ENCODE results near the gene MACROH2A2. TPM values are rescaled to one million over a fixed set of nuclear protein-coding genes. Genes with fewer than 3 reads are reported as not detected.

Gene MACROH2A2
- total and polyA plus RNA-seq, 10 of the 15 experiments (the other 5 are each of a cell fraction or from before 2014, with no cell fraction given): 0.14 to 0.24 TPM; not detected in 8

- RAD21 ChIA-PET (ENCODE audit: unreplicated experiment): no interaction called here
- Histone ChIP-seq H2AFZ (ENCODE audit: control insufficient read depth, low read depth, low read length) (no peak overlapping the region), H3K4me1 (ENCODE audit: control insufficient read depth, insufficient read depth, low read length) (no peaks in the 10 kb centered on the region), H3K9me3 (replicated peaks; ENCODE audit: control insufficient read depth, insufficient read depth, low read length) (no peaks in the 10 kb centered on the region), H4K20me1 (ENCODE audit: control insufficient read depth, insufficient read depth) (no peaks in the 10 kb centered on the region), H3K36me3 (ENCODE audit: control insufficient read depth in 2 of 2, insufficient read depth in 2 of 2, low read length in 1 of 2) (no peaks in the 10 kb centered on the region), H3K27me3 (replicated peaks in 1 of 2; ENCODE audit: control insufficient read depth in 2 of 2, insufficient read depth in 2 of 2, low read length in 1 of 2) (peaks cover 9% of the 10 kb centered on the region in 2 experiments), H3K79me2 (ENCODE audit: control insufficient read depth, insufficient read depth, low read length) (no peaks in the 10 kb centered on the region), H3K4me3 (no peak overlapping the region), H3K27ac (ENCODE audit: control insufficient read depth, insufficient read depth) (no peak overlapping the region), H3K9ac (ENCODE audit: control insufficient read depth, insufficient read depth, low read length) (no peak overlapping the region), H3K4me2 (ENCODE audit: control insufficient read depth, insufficient read depth) (no peak overlapping the region)
- POLR2A ChIA-PET: no interaction called here
- SMC1A ChIA-PET (ENCODE audit: uncharacterized antibody, unreplicated experiment): no interaction called here
- no TSS peak for BruUV-seq (replicated peaks)
- in situ Hi-C loops (cut with MboI) (no loop called here), intact Hi-C loops (cut with micrococcal nuclease; ENCODE audit: unreplicated experiment) (no loop called here)
- CTCF ChIA-PET: no interaction called here
- FAIRE-seq (no peak), ATAC-seq (no peak), DNase-seq (ENCODE audit: low read depth, low spot score) (no peak)
- TF ChIP-seq ZNF687 (IDR thresholded peaks at IDR 0.05) (no peak), LARP7 (IDR thresholded peaks at IDR 0.05) (no peak), JUND (IDR thresholded peaks at IDR 0.05; ENCODE audit: low read depth, low read length) (no peak), FOS (IDR thresholded peaks at IDR 0.05; ENCODE audit: borderline replicate concordance, extremely low read depth, insufficient read length) (no peak), DPF2 (IDR thresholded peaks at IDR 0.05) (no peak), TAF1 (IDR thresholded peaks at IDR 0.05; ENCODE audit: borderline replicate concordance, low read depth, low read length) (no peak), SUPT20H (IDR thresholded peaks at IDR 0.05; ENCODE audit: borderline replicate concordance, control insufficient read depth, low read depth, low read length) (no peak), CTCF (IDR thresholded peaks at IDR 0.05 in 2 of 3, conservative IDR thresholded peaks at IDR 0.05 in 1 of 3; ENCODE audit: control insufficient read depth in 2 of 3, extremely low read depth in 1 of 3, insufficient read depth in 1 of 3, low read depth in 3 of 3, low read length in 3 of 3) (no peak), BCL11A (IDR thresholded peaks at IDR 0.05; ENCODE audit: low read depth, low read length) (no peak), IKZF1 (conservative IDR thresholded peaks at IDR 0.05) (no peak), TCF12 (IDR thresholded peaks at IDR 0.05; ENCODE audit: low read depth, low read length) (no peak), REST (IDR thresholded peaks at IDR 0.05; ENCODE audit: low read depth, low read length) (no peak)
- 13% methylated on average over 6 of the region's 6 CpGs for WGBS (ENCODE audit: insufficient coverage, insufficient replicate concordance, low lambda C conversion rate, missing lambda C conversion rate)
These were observed 798 bp upstream of the MACROH2A2 start for GRCh38 chr10:70051848-70052247.

Data from GM12878 (cell line).